ENCODE data around the gene CIAO3. TPM values are rescaled to one million over a fixed set of nuclear protein-coding genes. Genes with fewer than 3 reads are reported as not detected.

Gene CIAO3
- total RNA-seq, 1 experiment from 2014 or later, result 32.8 TPM

GRCh38 chr16:726188-726437 lies 14.7 kb downstream of the CIAO3 start:
- POLR2A ChIA-PET, result interaction anchor here (0.6 to 3.5 kb wide), 3 partner anchors 11 to 35 kb away, joined by 3 to 20 read pairs (median 12); partner anchors contain the start of genes METRN and MSLN
- Histone ChIP-seq H3K9ac (ENCODE audit: low read length) (peak overlapping the region; percentile 58), H3K79me2 (ENCODE audit: insufficient read depth, low read length) (peaks cover 26% of the 10 kb centered on the region; the same call in 1 of the 2 replicates), H3K4me1 (ENCODE audit: control insufficient read depth in 1 of 2, insufficient read depth in 2 of 2, low read length in 2 of 2) (peaks cover 9 to 52% of the 10 kb centered on the region in 2 experiments), H3K4me3 (replicated peaks in 1 of 2; ENCODE audit: low read depth in 1 of 2, low read length in 2 of 2) (peak overlapping the region; percentile 39 to 89), H4K20me1 (ENCODE audit: insufficient read depth) (no peaks in the 10 kb centered on the region), H3K27me3 (ENCODE audit: insufficient read depth, low read length) (no peaks in the 10 kb centered on the region), H3K9me2 (ENCODE audit: insufficient read depth) (no peaks in the 10 kb centered on the region), H3K9me3 (ENCODE audit: control insufficient read depth in 1 of 2, insufficient read depth in 1 of 2, low read depth in 1 of 2, low read length in 2 of 2) (no peaks in the 10 kb centered on the region), H2AFZ (ENCODE audit: low read depth, low read length, poor library complexity, severe bottlenecking) (no peak overlapping the region), H3K4me2 (ENCODE audit: low read length) (peak overlapping the region; percentile 99), H3K36me3 (ENCODE audit: control insufficient read depth in 1 of 2, insufficient read depth in 2 of 2, low read length in 2 of 2) (no peaks in the 10 kb centered on the region), H3K27ac (ENCODE audit: low read depth, low read length) (peak overlapping the region; percentile 96)
- BruUV-seq (replicated peaks), result no TSS peak
- ATAC-seq (no peak), DNase-seq (ENCODE audit: low read depth, low spot score) (no peak)
- RAD21 ChIA-PET (ENCODE audit: low non-redundant PET in 1 of 2, low total read pairs in 2 of 2, uncharacterized antibody in 2 of 2, unreplicated experiment in 2 of 2), result no interaction called here
- intact Hi-C loops (cut with micrococcal nuclease), result no loop called here
- TF ChIP-seq YY1 (IDR thresholded peaks at IDR 0.05; ENCODE audit: extremely low read depth, insufficient replicate concordance, low read depth, low read length) (no peak), TCF7L2 (IDR thresholded peaks at IDR 0.05; ENCODE audit: borderline replicate concordance, extremely low read depth, insufficient read depth, insufficient read length) (no peak)
- CTCF ChIA-PET, result interaction anchor here (0.7 to 2.6 kb wide), 2 partner anchors 10 to 13 kb away, joined by 3 to 11 read pairs; no protein-coding TSS in a partner anchor

- peaks cover 9 to 52% of the 10 kb centered on the region in 2 experiments for H3K4me1 ChIP-seq (ENCODE audit: control insufficient read depth in 1 of 2, insufficient read depth in 2 of 2, low read length in 2 of 2)
- ATAC-seq (no peak), DNase-seq (ENCODE audit: low read depth, low spot score) (no peak)
- intact Hi-C loops (cut with micrococcal nuclease), result no loop called here
- H4K20me1 ChIP-seq (ENCODE audit: insufficient read depth), result no peaks in the 10 kb centered on the region
- H3K79me2 ChIP-seq (ENCODE audit: insufficient read depth, low read length), result peaks cover 26% of the 10 kb centered on the region; the same call in 1 of the 2 replicates
- peak overlapping the region; percentile 99 for H3K4me2 ChIP-seq (ENCODE audit: low read length)
- no peaks in the 10 kb centered on the region for H3K36me3 ChIP-seq (ENCODE audit: control insufficient read depth in 1 of 2, insufficient read depth in 2 of 2, low read length in 2 of 2)
- H3K27ac ChIP-seq (ENCODE audit: low read depth, low read length), result peak overlapping the region; percentile 96
- ChIA-PET POLR2A (interaction anchor here (0.6 to 3.5 kb wide), 3 partner anchors 10 to 35 kb away, joined by 3 to 20 read pairs (median 12); partner anchors contain the start of genes METRN and MSLN), CTCF (interaction anchor here (0.7 to 2.6 kb wide), 2 partner anchors 10 to 13 kb away, joined by 3 to 11 read pairs; no protein-coding TSS in a partner anchor), RAD21 (ENCODE audit: low non-redundant PET in 1 of 2, low total read pairs in 2 of 2, uncharacterized antibody in 2 of 2, unreplicated experiment in 2 of 2) (interaction anchor here in 1 of 2 experiments (0.5 kb wide), 1 partner anchor 12 kb away, joined by 4 read pairs; no protein-coding TSS in a partner anchor)
- peak overlapping the region; percentile 58 for H3K9ac ChIP-seq (ENCODE audit: low read length)
- H2AFZ ChIP-seq (ENCODE audit: low read depth, low read length, poor library complexity, severe bottlenecking), result no peak overlapping the region
- H3K4me3 ChIP-seq (replicated peaks in 1 of 2; ENCODE audit: low read depth in 1 of 2, low read length in 2 of 2), result peak overlapping the region; percentile 39 to 89
- H3K9me3 ChIP-seq (ENCODE audit: control insufficient read depth in 1 of 2, insufficient read depth in 1 of 2, low read depth in 1 of 2, low read length in 2 of 2), result no peaks in the 10 kb centered on the region
- H3K27me3 ChIP-seq (ENCODE audit: insufficient read depth, low read length), result no peaks in the 10 kb centered on the region
- no peaks in the 10 kb centered on the region for H3K9me2 ChIP-seq (ENCODE audit: insufficient read depth)
- no TSS peak for BruUV-seq (replicated peaks)
- TF ChIP-seq ZBTB33 (IDR thresholded peaks at IDR 0.05; ENCODE audit: extremely low read depth, insufficient replicate concordance, low read length) (no peak), TCF7L2 (IDR thresholded peaks at IDR 0.05; ENCODE audit: borderline replicate concordance, extremely low read depth, insufficient read depth, insufficient read length) (no peak), ELF1 (IDR thresholded peaks at IDR 0.05; ENCODE audit: borderline replicate concordance, low read depth) (no peak), SRF (IDR thresholded peaks at IDR 0.05; ENCODE audit: low read depth) (no peak), EZH2 (IDR thresholded peaks at IDR 0.05) (no peak), EGR1 (IDR thresholded peaks at IDR 0.05; ENCODE audit: low read depth) (no peak), MAX (IDR thresholded peaks at IDR 0.05) (no peak), YY1 (IDR thresholded peaks at IDR 0.05; ENCODE audit: extremely low read depth, insufficient replicate concordance, low read depth, low read length) (no peak), POLR2A (IDR thresholded peaks at IDR 0.05; ENCODE audit: borderline replicate concordance, extremely low read depth, insufficient read depth, insufficient read length) (no peak), FOSL1 (IDR thresholded peaks at IDR 0.05; ENCODE audit: low read depth) (no peak), JUND (IDR thresholded peaks at IDR 0.05) (no peak), CBX3 (IDR thresholded peaks at IDR 0.05; ENCODE audit: low read depth) (no peak), ATF3 (IDR thresholded peaks at IDR 0.05) (no peak), ZNF274 (IDR thresholded peaks at IDR 0.05; ENCODE audit: low read depth, low read length) (no peak), EZH2phosphoT487 (IDR thresholded peaks at IDR 0.05; ENCODE audit: borderline replicate concordance) (no peak), SIN3A (IDR thresholded peaks at IDR 0.05; ENCODE audit: low read depth) (no peak)
Measured at GRCh38 chr16:725463-726187, 15.2 kb downstream of the CIAO3 start.
